SJSA1 (cell line): ENCODE results near the gene FSTL4. TPM values are rescaled to one million over a fixed set of nuclear protein-coding genes. Genes with fewer than 3 reads are reported as not detected.

Experiments used
- DNase-seq, 2 experiments: peaks; one replicate each; pipeline ENCODE4 v3.0.0-alpha.2; 2015 to 2020; ENCODE audit warnings: low spot score in 2 of 2, low read depth in 1 of 2
- H3K27ac ChIP-seq: fragments of 250-450 bp; sonication (Bioruptor Pico); 2 replicates; pipeline ENCODE4 v1.5.1; 2020; ENCODE audit warnings: mild to moderate bottlenecking, moderate library complexity
- H3K27me3 ChIP-seq: fragments of 250-450 bp; sonication (Bioruptor Pico); replicated peaks from 2 replicates; pipeline ENCODE4 v1.5.1; 2020; ENCODE audit warnings: mild to moderate bottlenecking, moderate library complexity
- H3K36me3 ChIP-seq: fragments of 250-450 bp; sonication (Bioruptor Pico); 2 replicates; pipeline ENCODE4 v1.5.1; 2020; ENCODE audit warnings: mild to moderate bottlenecking
- H3K4me1 ChIP-seq: fragments of 250-450 bp; sonication (Bioruptor Pico); replicated peaks from 2 replicates; pipeline ENCODE4 v1.6.1; 2021; ENCODE audit warnings: mild to moderate bottlenecking
- H3K4me3 ChIP-seq: fragments of 250-450 bp; sonication (Bioruptor Pico); 2 replicates; pipeline ENCODE4 v1.5.1; 2020; ENCODE audit warnings: mild to moderate bottlenecking
- H3K9me3 ChIP-seq: fragments of 250-450 bp; sonication (Bioruptor Pico); replicated peaks from 2 replicates; pipeline ENCODE4 v1.5.1; 2020; ENCODE audit warnings: mild to moderate bottlenecking
- total RNA-seq: library from RNA; depleted of rRNA; stranded (reverse); fragments of >200 nt; shearing (Covaris generic); gene quantifications from 2 replicates; pipeline ENCODE4 v1.2.3, GENCODE V29; 2014

FSTL4 gene
- total RNA-seq, 1 experiment from 2014 or later = 2.1 TPM

DNA sequence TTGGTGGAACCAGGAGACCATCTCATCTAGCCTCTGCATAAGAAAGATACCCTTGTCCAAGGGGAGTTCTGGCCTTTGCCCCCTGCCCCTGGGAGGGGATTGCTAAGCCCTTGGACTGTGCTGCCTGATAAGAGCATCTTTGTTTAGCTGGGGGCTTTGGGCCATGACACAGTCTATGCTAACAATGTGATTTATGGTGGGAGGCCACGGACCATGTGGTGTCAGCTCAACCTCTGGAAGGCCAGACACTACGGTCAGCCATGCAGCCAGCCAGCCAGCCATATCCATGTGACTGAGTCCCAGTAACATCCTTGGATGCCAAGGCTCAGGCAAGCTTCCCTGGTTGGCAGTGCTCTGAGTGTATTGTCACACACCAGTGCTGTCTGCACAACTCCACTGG, 244.4 kb downstream of the FSTL4 start:
- Histone ChIP-seq H3K4me3 (no peak overlapping the region), H3K27ac (no peak overlapping the region), H3K36me3 (no peaks in the 10 kb centered on the region), H3K27me3 (peaks cover 15% of the 10 kb centered on the region), H3K4me1 (no peaks in the 10 kb centered on the region), H3K9me3 (no peaks in the 10 kb centered on the region)
- DNase-seq = no peak

DNA sequence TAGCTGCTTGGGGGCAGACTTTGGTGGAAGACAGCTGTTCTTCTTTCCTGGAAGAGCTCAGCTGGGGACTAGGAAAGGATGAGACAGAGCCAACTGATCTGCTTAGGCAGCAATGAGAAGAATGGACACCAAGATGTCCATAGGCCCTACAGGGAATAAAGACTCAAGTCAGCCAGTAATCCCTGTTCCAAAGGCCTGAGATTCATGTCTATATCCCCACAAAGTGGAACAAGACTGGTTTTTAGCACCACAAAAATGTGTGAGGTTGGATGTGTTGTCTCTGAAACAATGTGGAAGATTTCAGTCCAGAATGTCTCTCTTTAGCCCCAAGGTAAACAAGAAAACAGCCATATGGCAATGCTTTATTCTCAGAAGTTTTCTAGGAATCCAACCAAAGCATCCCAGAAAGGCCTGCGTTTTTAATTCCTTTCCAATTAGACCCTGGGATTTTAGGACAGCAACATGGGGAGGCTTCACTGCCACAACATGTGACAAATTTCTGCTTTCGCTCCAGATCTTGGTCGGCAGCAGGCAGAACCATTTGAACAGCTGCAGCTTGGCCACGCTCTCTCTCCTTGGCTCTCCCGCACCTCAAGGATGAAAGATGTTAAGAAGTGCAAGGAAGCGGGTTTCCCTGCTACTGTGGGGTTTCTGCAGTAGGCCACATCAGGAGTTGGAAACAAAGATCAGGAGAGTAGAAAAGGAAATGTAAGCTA, 245.1 kb downstream of the FSTL4 start:
- peaks cover 14% of the 10 kb centered on the region for H3K27me3 ChIP-seq
- no peak overlapping the region for H3K27ac ChIP-seq
- no peaks in the 10 kb centered on the region for H3K4me1 ChIP-seq
- H3K36me3 ChIP-seq = no peaks in the 10 kb centered on the region
- no peaks in the 10 kb centered on the region for H3K9me3 ChIP-seq
- peak in 1 of 2 experiments; percentile 22 for DNase-seq
- no peak overlapping the region for H3K4me3 ChIP-seq

DNA sequence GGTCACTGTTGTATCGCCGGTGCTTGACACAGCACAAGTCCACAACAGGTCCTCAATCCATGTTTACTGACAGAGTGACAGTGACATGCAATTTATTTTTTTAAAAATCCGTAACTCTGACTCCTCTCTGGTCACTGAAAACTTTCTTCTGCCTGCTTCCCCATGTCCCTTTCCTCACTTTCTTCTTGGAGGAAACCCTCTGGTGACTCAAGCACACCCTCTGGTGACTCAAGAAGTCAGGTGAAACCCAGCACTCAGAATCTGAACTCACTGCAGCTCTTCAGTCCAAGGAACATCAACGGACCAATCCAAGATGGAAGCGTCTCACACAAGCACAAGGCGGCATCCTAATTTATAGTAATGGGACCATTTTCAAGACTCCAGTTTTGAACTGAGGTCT, 245.9 kb downstream of the FSTL4 start:
- no peak overlapping the region for H3K27ac ChIP-seq
- no peak for DNase-seq
- no peak overlapping the region for H3K4me3 ChIP-seq
- no peaks in the 10 kb centered on the region for H3K9me3 ChIP-seq
- H3K27me3 ChIP-seq = peaks cover 20% of the 10 kb centered on the region
- no peaks in the 10 kb centered on the region for H3K4me1 ChIP-seq
- H3K36me3 ChIP-seq = no peaks in the 10 kb centered on the region

DNA sequence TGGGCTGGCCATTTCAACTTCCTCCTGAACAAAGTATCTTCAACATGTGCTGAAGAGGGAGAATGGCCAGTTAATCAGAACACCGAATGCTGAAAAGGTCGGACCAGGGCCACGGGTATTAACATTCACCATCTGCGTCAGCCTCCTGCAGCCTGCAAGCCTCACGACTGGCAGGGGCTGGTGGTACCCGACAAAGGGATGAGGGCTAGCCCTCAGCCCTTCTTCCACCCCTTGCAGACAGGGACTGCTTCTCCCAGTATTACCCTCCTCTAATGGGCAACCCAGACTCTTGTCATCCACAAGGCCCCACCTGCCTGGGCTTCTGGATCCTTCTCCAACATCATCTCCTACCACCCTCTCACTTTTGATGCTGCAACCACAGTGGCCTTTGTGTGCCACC, 246.6 kb downstream of the FSTL4 start:
- H3K36me3 ChIP-seq = no peaks in the 10 kb centered on the region
- H3K9me3 ChIP-seq = no peaks in the 10 kb centered on the region
- no peak for DNase-seq
- H3K4me1 ChIP-seq = no peaks in the 10 kb centered on the region
- H3K4me3 ChIP-seq = no peak overlapping the region
- peaks cover 25% of the 10 kb centered on the region for H3K27me3 ChIP-seq
- no peak overlapping the region for H3K27ac ChIP-seq

DNA sequence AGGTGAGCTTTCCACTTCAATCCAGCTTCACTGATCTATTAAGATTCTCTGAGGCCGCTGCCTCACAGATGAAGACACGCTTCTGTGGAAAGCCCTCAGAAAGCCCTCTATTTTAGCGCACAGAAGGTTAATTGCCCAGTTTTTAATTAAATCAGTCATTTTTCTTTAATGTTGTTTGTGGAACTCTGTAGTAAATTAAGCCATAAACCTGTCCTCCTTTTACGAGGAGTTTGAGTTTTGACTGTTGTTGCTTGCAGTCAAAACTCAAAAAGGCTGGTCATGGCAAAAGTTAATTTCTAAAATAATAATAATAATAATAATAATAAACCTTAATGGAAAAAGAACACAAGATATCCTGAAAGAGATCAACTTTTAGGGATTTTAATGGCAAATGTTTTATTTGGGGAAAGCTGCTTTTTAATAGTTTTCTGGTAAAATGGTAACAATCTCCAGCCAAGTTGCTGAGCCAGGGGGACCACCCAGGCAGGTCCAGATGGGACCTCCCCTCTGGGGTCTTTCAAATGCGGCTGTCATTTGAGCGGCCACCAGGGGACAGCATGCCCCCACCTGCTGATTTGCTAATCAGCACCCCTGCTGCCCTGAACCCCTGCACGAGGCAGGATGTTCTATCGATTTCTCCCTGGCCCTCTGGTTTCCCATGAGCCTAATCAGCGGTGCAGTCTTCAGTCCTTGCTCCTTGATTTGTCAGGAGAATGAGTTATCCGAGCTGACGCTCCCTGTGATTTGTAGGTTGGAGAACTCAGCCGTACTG, 247.2 kb downstream of the FSTL4 start:
- peaks cover 31% of the 10 kb centered on the region for H3K27me3 ChIP-seq
- H3K27ac ChIP-seq = no peak overlapping the region
- no peaks in the 10 kb centered on the region for H3K9me3 ChIP-seq
- no peaks in the 10 kb centered on the region for H3K36me3 ChIP-seq
- H3K4me3 ChIP-seq = no peak overlapping the region
- DNase-seq = no peak
- H3K4me1 ChIP-seq = no peaks in the 10 kb centered on the region

DNA sequence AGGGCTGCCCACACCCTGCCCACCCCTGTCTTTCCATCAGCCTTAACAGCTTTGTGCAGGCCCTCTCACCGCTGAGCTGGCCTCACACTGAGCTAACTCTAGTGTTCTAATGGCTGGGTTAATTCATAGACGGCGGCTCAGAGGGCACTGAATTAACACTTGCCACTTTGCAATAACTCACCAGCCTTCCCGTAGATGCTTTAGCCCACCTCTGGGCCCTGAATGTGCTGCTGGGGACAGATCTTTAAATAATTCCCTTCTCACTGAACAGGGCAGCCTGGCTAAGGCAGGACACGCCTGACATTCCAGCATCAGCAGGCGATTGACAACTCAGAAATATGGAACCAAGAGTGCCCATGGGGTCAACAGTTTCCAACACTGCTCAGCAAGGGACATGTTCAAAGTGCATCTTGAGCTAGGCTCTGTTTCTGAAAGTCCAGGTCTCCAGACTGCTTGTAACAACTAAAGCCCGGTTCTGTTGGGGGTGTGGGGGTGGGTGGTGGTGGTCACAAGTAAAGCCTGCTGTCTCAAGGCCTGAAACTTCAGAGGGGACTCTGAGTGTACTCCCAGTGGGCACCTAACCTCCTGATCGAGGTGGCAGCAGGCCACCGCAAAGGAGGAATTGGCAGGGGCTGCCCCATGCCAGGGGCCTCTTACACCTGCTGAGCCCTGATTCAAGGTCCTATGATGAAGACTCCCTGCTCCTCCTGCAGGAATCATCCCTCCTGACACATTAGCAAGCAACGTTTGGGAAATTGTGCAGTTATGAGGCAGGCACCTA, 248.3 kb downstream of the FSTL4 start:
- Histone ChIP-seq H3K4me1 (no peaks in the 10 kb centered on the region), H3K4me3 (no peak overlapping the region), H3K9me3 (no peaks in the 10 kb centered on the region), H3K36me3 (no peaks in the 10 kb centered on the region), H3K27ac (no peak overlapping the region), H3K27me3 (peaks cover 32% of the 10 kb centered on the region)
- DNase-seq = no peak

DNA sequence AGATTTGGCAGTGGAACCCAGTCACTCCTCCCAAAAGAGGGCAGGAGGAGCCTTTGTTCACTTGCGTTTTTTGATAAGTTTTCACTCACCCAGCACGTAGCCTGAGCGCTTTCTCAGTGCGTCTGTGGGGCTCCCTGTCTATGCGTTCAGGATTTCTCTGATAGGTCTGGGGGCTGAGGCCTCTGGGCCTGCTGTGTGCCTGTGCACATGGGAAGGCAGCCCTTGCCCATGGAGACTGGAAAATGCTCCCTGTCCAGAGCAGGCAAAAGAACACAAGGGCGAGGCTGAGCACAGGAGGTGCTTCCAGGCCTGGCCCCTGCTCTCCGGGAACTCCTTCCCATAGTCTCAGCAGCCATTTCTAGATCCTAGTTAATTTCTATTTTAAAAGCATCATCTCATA, 249.9 kb downstream of the FSTL4 start:
- no peaks in the 10 kb centered on the region for H3K4me1 ChIP-seq

DNA sequence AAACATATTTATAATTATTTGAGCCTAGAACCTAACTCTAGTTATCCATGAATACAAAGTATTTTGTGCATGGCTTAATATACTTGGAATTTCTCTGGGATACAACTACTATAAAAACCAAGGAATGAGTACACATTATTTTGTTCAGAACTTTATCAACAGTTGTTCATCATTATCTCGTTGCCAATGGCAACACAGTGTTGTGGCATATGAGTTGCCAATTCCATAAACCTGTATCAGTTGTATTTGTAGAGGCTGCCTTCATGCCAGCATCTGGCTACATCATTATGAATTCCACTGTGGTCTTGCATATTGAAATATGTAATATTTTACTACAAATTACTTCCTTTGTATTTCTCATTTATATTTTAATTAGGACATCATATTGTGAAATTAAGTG, 250.4 kb downstream of the FSTL4 start:
- Histone ChIP-seq H3K4me1 (no peaks in the 10 kb centered on the region), H3K4me3 (no peak overlapping the region), H3K27ac (no peak overlapping the region), H3K36me3 (no peaks in the 10 kb centered on the region), H3K9me3 (no peaks in the 10 kb centered on the region), H3K27me3 (peaks cover 37% of the 10 kb centered on the region)
- no peak for DNase-seq

More for the DNA sequence above, 249.9 kb downstream of the FSTL4 start:
- no peaks in the 10 kb centered on the region for H3K36me3 ChIP-seq
- no peaks in the 10 kb centered on the region for H3K9me3 ChIP-seq
- peaks cover 37% of the 10 kb centered on the region for H3K27me3 ChIP-seq
- no peak for DNase-seq
- H3K27ac ChIP-seq = no peak overlapping the region
- H3K4me3 ChIP-seq = no peak overlapping the region

DNA sequence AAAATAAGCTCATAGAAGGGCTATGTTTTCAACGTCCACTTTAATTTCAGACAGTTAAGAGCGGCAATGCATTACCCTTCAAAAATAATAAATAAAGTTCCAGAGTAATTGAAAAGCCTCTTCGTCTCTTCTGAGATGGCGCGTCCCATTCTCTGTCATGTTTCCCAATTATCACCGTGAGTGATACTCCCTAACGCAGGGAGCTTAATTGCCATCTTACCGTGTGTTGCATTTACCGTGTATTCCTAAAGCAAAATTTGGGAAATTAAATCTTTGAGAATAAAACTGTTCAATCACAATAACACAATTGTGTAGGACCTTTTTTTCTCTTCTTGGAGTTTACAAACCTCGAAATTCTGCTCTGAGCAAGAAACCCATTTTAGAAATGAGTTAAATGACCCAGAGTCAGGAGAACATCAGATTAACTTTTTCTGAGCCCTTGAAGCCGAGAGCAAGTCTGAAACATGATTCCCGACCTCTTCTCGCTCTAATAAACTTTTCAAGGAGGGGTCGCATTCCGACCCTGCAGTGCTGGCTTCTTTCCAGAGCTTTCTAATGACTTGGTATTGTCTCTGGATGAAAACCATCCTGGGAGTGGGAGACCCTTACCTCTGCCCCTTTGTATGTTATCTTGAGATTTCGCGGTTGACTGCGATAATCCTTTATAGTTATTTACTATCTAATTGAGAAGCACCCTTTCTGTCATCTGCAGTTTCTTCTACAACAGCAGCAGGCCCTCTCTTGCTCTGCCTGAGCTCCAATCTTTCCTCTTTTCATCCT, 251.5 kb downstream of the FSTL4 start:
- H3K27me3 ChIP-seq = peaks cover 37% of the 10 kb centered on the region
- DNase-seq = peak in 1 of 2 experiments; percentile 36
- no peaks in the 10 kb centered on the region for H3K4me1 ChIP-seq
- H3K36me3 ChIP-seq = no peaks in the 10 kb centered on the region
- H3K4me3 ChIP-seq = no peak overlapping the region
- no peak overlapping the region for H3K27ac ChIP-seq
- no peaks in the 10 kb centered on the region for H3K9me3 ChIP-seq

DNA sequence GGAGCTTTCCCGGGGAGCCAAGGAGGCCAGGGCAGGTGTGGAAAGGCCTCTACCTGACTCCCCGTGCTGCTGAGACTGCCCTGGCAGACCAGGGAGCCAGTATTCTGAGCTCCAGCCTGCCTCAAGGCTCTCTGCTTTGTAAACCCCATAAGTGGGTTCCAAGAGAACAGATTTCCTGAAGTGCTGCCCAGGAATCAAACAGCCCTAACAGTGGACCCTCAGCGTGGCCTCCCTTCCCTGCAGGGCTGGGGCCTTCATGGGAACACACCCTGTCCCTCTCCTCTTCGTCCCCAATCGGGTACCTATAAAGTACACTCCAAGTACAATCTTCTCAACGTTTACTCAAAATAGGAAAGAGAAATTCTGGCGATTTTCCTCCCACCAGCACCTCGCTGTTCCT, 252.5 kb downstream of the FSTL4 start:
- H3K27me3 ChIP-seq = peaks cover 36% of the 10 kb centered on the region
- no peaks in the 10 kb centered on the region for H3K4me1 ChIP-seq
- H3K4me3 ChIP-seq = no peak overlapping the region
- H3K9me3 ChIP-seq = no peaks in the 10 kb centered on the region
- H3K27ac ChIP-seq = no peak overlapping the region
- H3K36me3 ChIP-seq = no peaks in the 10 kb centered on the region
- no peak for DNase-seq

DNA sequence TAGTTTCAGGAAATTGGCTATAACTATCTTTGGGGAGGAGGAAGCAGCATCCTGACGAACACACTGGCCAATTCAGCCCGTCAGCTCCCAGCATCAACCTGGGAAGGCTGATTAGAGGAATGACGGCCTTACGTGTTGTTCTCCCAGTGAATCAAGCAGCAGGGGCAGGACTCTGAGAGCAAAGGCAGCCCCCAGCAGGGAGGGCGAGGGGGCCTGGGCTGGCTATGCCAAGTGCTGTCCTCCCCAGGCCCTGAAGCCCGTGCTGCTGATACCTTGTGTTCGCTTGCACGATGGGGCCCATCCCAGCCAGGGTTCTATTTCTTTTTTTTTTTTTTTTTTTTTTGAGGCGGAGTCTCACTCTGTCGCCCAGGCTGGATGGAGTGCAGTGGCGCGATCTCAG, 254.1 kb downstream of the FSTL4 start:
- Histone ChIP-seq H3K4me1 (no peaks in the 10 kb centered on the region), H3K9me3 (no peaks in the 10 kb centered on the region), H3K27me3 (peaks cover 32% of the 10 kb centered on the region), H3K4me3 (no peak overlapping the region), H3K36me3 (no peaks in the 10 kb centered on the region), H3K27ac (no peak overlapping the region)
- DNase-seq = peak in 1 of 2 experiments; percentile 36

DNA sequence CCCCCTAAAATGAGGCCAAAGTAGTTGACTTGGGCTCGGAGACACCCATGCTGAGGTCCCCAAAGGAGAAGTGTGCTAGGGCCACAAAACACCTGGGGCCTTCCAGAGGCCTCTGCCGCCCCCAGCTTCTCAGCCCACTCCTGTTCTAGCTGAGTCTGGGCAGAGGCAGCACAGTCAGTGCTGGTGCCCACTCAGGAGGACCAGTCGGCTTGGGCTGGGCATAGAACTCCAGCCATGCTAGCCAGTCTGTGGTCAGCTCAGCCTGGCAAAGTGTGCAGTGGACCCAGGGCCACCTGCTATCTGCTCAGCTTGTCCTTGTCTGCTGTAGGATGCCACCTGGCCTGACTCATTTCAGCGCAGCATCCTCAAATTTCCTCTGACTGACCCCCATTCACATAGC, 254.6 kb downstream of the FSTL4 start:
- DNase-seq = no peak
- no peak overlapping the region for H3K4me3 ChIP-seq
- H3K27me3 ChIP-seq = peaks cover 33% of the 10 kb centered on the region
- H3K27ac ChIP-seq = no peak overlapping the region
- no peaks in the 10 kb centered on the region for H3K36me3 ChIP-seq
- no peaks in the 10 kb centered on the region for H3K4me1 ChIP-seq
- H3K9me3 ChIP-seq = no peaks in the 10 kb centered on the region

DNA sequence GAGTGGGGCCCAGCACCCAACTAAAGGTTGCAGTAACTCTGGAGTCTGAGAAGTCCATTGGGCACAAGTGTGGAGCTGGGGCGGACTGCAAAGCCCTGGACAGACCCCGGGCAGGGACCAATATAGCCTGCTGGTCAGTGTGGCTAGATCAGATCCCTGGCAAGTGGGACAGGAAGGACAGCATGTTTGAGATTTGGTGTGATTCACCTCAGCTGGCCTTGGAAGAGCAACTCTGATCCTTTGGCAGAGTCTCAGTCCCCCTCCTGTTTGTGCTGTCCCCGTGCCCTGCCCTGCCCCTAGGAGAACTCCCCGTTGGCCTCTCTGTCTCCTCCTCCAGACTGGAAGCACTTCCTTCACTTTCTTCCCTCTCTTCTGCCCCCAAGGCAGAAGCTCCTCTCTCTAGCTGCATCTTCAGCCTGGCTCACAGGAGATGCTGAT, 255.3 kb downstream of the FSTL4 start:
- Histone ChIP-seq H3K9me3 (no peaks in the 10 kb centered on the region), H3K27ac (no peak overlapping the region)
- DNase-seq = peak in 1 of 2 experiments; percentile 41

More for the DNA sequence above, 255.3 kb downstream of the FSTL4 start:
- Histone ChIP-seq H3K36me3 (no peaks in the 10 kb centered on the region), H3K4me1 (no peaks in the 10 kb centered on the region), H3K4me3 (no peak overlapping the region), H3K27me3 (peaks cover 28% of the 10 kb centered on the region)
